Measurements from ENCODE around the gene LRRC8B. TPM values are rescaled to one million over a fixed set of nuclear protein-coding genes. Genes with fewer than 3 reads are reported as not detected.

The LRRC8B gene
- total and polyA plus RNA-seq, 3 donors from 2014 or later, result 20.5 to 42.1 (median 29.7) TPM

- DNase-seq, result no peak
- Histone ChIP-seq H3K4me3 (no peak overlapping the region), H3K27me3 (no peaks in the 10 kb centered on the region), H3K36me3 (ENCODE audit: low read depth, missing control alignments) (no peaks in the 10 kb centered on the region), H3K9me3 (no peaks in the 10 kb centered on the region), H3K27ac (no peak overlapping the region), H3K4me1 (no peaks in the 10 kb centered on the region)
- intact Hi-C loops (cut with DNase I; ENCODE audit: low total_unique reads), result no loop called here
- no peak for TF ChIP-seq CTCF (IDR thresholded peaks at IDR 0.05)
- no peak for TF ChIP-seq POLR2A (IDR thresholded peaks at IDR 0.05)
Measured at GRCh38 chr1:89528382-89528780, 3.8 kb downstream of the LRRC8B start.

GRCh38 chr1:89529196-89529595 lies 4.6 kb downstream of the LRRC8B start:
- intact Hi-C loops (cut with DNase I; ENCODE audit: low total_unique reads), result no loop called here
- H3K4me1 ChIP-seq, result no peaks in the 10 kb centered on the region
- 79 to 90% methylated on average over 2 of the region's 2 CpGs for WGBS, 2 donors

GRCh38 chr1:89530444-89531089 lies 5.9 kb downstream of the LRRC8B start:
- H3K4me1 ChIP-seq, result no peaks in the 10 kb centered on the region
- 79 to 98% methylated on average over 8 of the region's 8 CpGs for WGBS, 2 donors
- H3K9me3 ChIP-seq, result no peaks in the 10 kb centered on the region

More at GRCh38 chr1:89529196-89529595, 4.6 kb downstream of the LRRC8B start:
- H3K4me3 ChIP-seq, result no peak overlapping the region
- no peak for DNase-seq
- H3K36me3 ChIP-seq (ENCODE audit: low read depth, missing control alignments), result no peaks in the 10 kb centered on the region
- no peaks in the 10 kb centered on the region for H3K27me3 ChIP-seq
- TF ChIP-seq CTCF (IDR thresholded peaks at IDR 0.05) (no peak), POLR2A (IDR thresholded peaks at IDR 0.05) (no peak)
- no peaks in the 10 kb centered on the region for H3K9me3 ChIP-seq
- H3K27ac ChIP-seq, result no peak overlapping the region

GRCh38 chr1:89531480-89532139 lies 7.0 kb downstream of the LRRC8B start:
- Histone ChIP-seq H3K36me3 (ENCODE audit: low read depth, missing control alignments) (no peaks in the 10 kb centered on the region), H3K4me3 (no peak overlapping the region), H3K4me1 (no peaks in the 10 kb centered on the region), H3K27me3 (no peaks in the 10 kb centered on the region), H3K27ac (no peak overlapping the region), H3K9me3 (no peaks in the 10 kb centered on the region)
- 85 to 97% methylated on average over 3 of the region's 3 CpGs for WGBS, 2 donors
- intact Hi-C loops (cut with DNase I; ENCODE audit: low total_unique reads), result no loop called here
- TF ChIP-seq POLR2A (IDR thresholded peaks at IDR 0.05), result no peak
- TF ChIP-seq CTCF (IDR thresholded peaks at IDR 0.05), result no peak
- no peak for DNase-seq

More at GRCh38 chr1:89530444-89531089, 5.9 kb downstream of the LRRC8B start:
- intact Hi-C loops (cut with DNase I; ENCODE audit: low total_unique reads), result no loop called here
- Histone ChIP-seq H3K36me3 (ENCODE audit: low read depth, missing control alignments) (no peaks in the 10 kb centered on the region), H3K27me3 (no peaks in the 10 kb centered on the region), H3K27ac (no peak overlapping the region), H3K4me3 (no peak overlapping the region)
- TF ChIP-seq CTCF (IDR thresholded peaks at IDR 0.05), result no peak
- TF ChIP-seq POLR2A (IDR thresholded peaks at IDR 0.05), result no peak
- no peak for DNase-seq

GRCh38 chr1:89532228-89532627 lies 7.6 kb downstream of the LRRC8B start:
- H3K4me3 ChIP-seq, result no peak overlapping the region
- WGBS, 2 donors, result 85 to 88% methylated on average over 4 of the region's 4 CpGs
- no peaks in the 10 kb centered on the region for H3K9me3 ChIP-seq
- no peaks in the 10 kb centered on the region for H3K4me1 ChIP-seq
- intact Hi-C loops (cut with DNase I; ENCODE audit: low total_unique reads), result no loop called here
- H3K27me3 ChIP-seq, result no peaks in the 10 kb centered on the region
- no peak overlapping the region for H3K27ac ChIP-seq
- H3K36me3 ChIP-seq (ENCODE audit: low read depth, missing control alignments), result no peaks in the 10 kb centered on the region
- TF ChIP-seq POLR2A (IDR thresholded peaks at IDR 0.05) (no peak), CTCF (IDR thresholded peaks at IDR 0.05) (no peak)
- DNase-seq, result no peak

Data from testis (tissue), 3 donors.